CD4-positive, alpha-beta T cell treated with Interleukin-15 for 4 hours (primary cell): ENCODE results near the gene PVALB.
A peak's percentile ranks its signal among the peaks of the same experiment; 100 is the strongest.

Experiments
- DNase-seq: peaks from one replicate; pipeline ENCODE4 v3.0.0-alpha.2; 2020; ENCODE audit warnings: low spot score

Gene PVALB

DNA sequence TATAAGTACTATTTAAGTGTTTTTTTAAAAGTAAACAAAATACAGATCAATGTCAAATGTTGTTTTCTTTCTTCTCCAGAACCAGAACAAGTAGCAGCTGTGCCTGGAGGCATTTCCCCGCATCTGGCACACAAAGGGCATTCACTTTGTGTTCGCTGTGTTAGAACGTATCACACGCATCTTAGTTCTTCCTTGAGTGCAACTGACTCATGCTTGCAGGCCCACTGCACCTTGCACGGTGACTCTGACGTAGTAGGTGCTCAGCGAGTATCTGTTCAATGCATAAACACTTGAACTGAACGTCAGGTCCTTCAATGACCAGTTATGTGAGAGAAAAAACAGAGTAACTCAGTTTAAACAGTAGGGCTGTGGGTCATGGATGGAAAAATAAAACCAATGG lies 44.4 kb downstream of the PVALB start:
- DNase-seq: no peak

DNA sequence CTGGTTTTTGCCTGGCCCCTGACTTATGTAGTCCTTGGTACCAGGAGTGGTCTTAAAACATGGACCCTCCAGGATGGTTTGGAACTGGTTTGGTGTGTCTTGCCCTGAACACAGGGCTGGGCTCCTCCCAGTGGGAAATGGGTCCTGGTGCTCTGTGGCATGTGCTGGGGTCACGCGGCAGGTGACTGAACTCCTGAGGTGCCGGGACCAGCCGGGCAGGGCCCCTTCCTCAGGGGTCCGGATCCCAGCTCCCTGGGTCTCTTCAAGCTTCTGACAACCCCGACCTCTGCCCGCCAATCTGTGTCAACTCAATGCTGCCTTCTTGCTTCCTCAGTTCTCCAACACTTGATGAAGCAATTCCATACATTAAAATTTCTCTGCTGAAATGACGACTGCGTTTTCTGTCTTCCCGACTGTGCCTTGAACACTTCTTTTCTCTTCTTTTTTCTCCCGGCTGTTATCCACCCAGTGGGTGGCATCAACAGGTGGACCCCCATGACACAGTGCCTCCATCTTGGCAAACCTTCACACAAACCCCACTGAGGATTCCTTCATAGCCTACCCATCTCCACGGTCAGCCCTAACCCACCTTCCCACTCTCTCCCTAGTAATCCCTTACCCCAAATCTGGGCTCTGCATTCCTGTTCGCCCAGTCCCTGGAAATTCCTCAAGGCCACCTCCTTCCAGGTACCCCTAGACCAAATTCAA lies 45.3 kb downstream of the PVALB start:
- no peak for DNase-seq

DNA sequence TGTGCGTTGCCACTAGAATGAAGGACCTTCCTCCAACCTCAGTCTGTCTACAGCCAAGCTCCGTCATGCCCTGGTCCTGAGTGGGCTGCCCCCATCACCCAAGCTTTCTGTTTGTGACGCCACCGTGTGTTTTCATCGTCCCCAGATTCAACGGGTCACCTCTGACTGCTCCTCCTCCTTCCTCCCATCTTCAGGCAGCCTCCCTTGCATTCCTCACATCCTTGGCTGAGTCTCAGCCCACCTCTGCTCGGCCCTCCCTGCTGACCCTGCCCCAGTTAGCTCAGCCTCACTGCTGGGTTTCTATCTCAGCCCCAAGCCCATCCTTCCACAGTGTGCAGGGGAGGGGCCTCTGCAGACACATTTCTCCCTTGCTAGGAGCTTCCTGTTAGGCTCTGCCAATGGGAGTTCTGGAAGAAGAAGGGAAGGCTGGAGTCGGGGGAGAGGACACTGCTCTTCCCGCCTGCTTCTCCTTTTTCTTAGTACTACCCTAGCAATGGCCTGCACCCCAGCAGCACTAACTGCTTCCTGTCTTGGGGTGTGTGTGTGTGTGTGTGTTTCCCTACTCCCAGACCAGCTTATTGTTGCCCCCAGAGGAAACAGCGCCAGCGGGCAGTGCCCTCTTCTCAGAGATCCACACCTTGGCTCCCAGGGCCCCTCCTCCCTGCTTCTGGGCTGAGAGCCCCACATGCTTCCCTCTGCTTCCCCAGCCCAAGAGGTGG lies 46.2 kb downstream of the PVALB start:
- DNase-seq: no peak

DNA sequence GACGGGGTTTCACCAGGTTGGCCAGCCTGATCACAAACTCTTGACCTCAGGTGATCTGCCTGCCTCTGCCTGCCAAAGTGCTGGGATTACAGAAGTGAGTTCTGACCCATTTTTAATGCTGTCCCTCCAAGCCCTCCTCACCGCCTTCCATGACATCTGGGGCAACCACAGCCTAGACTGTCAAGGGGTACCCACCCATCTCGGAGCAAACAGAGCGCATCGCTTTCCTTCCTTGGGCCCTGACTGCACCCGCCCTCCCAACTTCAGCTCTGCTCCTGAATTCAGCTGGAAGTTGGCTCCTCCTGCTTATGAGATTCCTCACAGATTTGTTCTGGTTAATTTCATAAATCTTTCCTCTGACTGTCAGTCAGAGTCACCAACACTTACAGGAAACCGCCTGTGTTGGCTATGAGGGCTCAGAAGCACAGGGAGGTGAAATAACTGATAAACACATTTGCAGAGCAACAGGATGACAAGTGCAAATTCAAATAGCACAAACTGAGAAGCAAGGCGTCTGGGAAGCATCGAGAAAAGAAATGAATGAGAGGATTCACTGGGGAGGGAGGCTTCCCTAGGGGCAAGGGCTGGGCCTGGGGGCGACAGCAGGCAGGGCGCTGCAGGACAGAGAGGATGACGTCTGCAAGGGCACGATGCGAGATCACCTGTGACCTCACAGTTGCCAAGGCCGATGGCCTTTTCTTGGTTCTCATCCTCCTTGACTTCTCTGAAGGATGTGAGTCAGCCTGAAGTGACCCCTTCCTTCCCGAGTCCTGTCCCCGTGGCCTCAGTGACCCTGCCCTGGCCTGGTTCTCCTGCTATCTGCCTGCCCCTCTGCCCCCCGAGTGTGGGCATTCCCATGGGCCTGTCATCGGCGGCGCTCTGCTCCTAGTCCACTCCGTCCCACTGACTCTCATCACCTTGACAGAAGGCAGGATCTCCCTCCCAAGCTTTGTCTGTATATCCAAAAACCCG lies 47.0 kb downstream of the PVALB start:
- DNase-seq: no peak

DNA sequence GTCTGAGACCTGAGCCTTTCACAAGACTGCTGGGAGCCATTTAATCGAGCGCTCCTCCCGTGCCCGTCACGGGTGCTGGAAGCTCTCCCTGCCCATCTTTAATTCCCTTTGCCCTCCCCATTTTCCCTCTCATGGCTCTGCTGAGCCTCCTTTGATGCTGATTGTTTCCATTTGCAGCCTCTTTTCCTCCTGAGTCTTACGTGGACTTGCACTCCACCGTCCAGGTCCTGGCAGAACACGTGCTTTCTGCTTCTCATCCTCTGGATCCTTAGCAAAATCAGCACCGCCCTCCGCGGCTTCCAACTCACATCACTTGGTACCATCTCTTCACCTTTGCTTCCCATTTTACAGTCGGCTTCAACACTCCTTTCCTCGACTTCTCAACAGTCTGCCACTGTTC lies 48.2 kb downstream of the PVALB start:
- DNase-seq: no peak

DNA sequence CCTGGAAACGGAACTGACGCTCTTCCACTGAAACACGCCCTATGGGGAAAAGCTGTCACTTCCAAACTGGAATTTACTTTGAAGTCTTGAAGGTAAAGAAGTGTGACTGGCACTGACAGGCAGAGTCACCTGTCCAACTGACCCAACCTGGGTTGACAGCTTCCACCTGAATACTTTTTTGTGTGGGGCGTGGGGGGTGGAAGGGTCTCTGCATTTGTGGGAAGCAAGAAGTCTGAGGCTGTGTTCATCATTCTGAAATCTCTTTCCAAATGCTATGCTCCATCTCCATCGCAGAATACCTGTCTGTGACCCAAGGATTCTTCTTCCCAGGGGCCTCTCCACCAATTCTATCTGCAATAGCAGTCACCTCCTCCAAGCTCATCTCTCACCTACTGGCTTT lies 48.7 kb downstream of the PVALB start:
- DNase-seq: no peak

DNA sequence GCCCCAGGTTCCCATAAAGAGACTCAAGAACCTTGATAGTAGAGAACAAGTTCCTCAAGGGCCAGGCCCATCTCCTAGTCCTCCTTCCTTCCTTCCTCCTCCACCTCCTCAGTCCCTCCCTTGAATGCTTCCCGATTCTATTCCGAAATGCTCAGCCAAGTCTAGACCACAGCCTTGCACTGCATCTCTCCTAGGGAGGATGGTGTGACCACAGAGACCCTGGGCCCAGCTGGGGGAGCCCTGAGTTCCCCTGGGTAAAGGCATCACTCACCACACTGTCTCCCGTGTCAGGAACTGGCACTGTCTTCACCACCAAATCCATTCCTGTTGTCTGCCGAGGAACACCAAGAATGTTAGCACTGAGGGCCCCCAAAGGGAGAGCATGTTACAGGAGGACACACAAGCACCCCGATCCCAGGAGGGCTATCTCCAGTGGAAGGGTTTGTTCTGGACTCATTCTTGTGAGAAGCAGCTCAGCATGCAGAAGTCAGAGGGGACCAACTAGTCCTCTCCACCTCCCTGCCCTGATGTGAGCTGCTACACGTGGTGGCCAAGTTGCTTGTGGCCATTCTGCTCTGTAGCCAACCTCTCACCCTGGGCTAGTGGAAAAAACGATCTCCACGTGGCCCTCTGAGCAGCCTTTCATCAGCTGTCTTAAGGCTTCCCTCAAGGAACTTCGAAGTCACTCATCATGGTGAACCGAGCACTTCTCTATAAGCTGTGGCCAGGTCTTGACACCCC lies 49.6 kb downstream of the PVALB start:
- DNase-seq: no peak

DNA sequence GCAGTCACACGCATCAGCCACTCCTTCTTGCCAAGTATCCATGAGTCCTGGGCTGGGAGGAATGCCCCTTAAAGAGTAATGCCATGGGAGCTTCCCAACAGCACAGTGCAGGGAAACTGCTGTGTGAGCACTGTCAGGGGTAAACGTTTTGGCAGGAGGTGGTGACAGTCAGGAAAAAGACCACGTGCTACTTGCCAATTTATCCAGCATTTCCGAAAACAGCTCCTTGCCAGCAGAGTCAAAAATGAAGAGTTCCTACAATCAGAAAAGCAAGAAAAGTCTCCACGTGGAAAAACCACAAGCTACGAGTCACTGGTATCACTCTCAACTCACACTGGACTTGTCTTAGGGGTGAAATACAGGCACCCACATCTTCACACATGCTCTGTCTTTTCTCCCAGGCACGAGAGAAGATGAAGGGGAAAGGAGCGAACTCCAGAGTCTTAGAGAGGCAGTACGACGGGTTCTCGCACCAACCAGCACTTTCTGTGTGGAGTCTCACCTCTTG lies 50.8 kb downstream of the PVALB start:
- no peak for DNase-seq

DNA sequence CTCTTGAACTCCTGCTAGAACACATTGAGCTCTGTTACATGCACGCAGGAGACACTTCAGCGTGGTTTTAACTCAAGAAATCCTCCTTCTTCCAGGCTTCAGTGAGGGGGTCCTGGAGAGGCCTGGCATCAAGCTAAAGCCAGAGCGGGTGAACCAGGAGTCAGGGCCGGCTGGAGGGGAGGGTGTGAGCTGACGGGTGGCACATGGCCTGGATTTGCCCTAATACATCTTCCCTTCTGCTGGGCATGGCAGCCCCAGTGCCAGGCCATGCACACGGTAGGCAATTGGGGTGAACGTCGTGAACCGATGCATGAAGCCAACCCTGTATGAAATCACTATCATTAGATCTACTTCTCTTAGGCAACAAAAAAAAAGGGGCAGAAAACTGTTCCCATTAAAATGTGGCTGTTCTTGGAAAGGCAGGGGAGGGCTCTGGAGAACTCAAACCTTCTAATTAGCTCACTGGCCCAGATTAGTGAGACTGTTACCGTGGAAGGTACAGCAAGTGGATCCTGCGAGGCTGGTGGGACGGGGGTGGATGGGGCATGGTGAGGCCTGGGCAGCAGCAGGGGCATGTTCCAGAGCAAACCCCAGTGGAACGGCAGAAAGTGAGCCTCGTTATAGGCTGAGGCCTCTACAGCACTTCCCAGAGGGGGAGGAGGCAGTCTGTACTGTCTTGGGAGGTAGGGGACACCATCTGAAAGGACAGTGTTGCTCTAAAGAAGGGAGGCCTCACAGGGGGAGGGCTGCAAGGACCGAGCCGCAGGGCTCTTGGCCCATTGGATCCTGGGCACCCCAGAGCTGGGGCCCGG lies 51.5 kb downstream of the PVALB start:
- DNase-seq: no peak

DNA sequence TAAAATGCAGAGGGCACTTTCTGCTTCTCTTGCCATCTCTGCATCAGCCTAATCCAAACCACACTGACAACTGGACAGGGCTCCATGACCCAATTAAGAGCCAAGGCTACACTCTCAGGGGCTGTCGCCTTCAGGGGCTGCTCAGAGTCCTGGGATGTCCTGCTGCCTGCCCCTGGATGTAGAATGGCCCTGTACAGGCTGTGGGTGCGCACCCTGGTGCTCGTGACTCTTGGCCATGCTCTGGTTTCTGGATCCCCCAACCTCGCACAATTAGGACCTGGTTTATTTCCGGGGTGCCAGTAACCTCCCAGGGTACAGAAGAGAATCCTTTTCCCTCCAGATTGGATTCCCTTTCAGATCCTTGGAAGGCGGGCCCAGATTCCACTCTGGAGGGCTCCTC lies 52.2 kb downstream of the PVALB start:
- no peak for DNase-seq

DNA sequence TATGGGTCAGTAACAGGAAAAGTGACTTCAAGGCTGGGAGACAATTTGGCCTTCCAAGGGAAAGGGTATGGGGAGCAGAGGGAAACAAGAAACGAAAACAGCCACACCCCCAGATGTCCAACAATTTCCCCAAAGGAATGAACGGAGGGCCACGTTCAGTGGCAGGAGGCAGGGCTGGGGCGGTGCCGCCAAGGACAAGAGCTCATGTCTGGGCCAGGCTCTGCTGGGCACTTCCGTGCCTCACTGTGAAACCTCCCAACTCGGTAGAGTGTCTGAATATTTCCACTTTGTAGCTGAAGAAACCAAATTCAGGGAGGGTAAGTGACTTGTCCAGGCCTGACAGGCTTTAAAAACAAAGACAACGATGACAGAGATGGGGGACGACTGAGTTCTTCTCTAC lies 52.8 kb downstream of the PVALB start:
- DNase-seq: no peak

DNA sequence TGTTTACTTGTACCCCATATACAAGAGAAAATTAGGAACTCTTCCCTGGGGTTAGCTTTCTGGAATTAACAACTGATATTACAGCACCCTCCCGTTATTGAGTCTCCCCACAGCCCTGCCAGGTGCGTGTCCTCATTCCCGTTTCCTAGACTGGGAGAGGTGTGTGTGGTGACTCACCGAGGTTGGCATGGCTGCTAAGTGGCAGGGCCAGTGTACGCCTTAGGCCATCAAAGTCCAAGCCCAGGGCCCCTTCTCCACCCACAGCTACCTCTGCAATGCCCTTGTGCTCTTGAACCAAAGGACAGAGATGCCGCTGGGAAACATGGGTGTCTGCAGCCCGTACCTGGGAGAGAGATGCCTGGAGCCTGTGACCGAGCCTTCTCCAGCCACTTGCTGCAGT lies 53.3 kb downstream of the PVALB start:
- no peak for DNase-seq

DNA sequence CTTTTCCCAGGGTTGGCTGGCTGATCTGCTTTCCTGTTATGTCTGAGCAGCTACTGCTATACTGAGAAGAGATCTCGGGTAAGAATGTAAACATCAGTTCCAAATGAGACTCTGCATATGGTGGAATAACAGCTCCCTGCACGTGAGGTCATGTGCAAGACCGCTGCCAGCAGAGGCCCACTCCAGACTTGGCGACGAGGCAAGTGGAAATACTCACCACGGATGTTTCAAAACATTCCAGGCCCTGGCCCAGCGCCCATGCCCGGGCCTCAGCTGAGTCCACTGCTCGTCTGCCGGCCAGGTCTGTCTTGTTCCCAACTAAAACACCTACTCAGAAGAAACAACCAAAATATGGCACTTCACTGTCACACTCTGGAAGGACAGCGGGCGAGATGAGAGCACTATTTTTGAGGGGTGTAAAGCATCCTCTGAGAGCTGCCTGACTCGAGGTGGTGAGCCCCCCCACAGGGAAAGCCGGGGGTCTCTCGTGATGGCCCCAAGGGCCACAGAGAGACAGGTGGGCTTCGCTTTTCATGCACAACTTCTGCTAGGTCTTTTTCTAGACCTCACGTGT lies 54.1 kb downstream of the PVALB start:
- no peak for DNase-seq

DNA sequence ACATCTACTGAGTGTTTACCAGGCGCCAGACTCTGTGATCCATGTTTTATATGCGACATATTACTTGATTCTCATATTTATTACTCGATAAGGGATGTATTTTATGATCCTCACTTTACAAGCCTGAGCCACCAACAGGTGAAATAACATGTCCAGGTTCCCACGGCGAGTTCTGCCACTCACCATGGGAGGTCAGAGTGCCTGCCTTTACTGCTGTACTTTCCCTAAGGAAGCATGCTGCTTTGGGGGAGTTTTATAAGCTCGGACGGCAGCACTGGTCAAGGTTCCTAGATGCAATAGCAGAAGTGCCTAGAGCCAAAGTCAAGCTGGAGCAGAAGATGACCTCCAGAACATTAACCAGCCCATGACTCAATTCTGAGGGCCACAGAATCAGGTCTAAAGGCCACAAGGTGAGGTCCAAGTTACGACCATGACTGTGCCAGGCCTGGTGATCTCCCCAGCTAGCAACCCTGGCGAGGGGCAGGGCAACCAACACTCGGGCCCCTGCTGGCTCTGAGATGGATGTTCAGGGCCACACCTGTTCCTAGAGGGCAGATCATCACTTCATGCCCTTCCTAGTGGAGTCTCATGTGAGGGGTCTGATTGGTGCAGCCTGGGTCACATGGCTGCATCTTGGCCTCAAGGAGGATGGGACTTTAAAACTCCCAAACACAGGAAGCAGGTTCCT lies 55.1 kb downstream of the PVALB start:
- DNase-seq: no peak

DNA sequence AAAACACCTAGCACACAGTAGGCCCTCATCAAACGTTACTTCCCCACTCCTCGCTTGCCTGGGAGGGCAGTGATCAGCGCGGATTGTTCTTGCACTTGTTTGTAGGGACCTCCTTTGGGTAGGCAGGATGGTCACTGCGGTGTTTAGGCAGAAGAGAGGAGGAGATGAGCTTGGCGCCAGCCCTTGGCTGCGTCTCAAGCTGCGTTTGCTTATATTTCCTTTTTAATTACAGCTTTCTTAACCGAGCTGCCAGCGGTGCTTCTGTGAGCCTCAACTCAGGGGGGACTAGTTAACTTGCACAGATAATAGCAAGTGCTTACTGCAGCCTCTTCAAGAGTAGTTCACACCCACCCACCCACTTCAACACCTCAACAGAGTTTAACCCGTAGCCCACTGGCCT lies 56.0 kb downstream of the PVALB start:
- no peak for DNase-seq

DNA sequence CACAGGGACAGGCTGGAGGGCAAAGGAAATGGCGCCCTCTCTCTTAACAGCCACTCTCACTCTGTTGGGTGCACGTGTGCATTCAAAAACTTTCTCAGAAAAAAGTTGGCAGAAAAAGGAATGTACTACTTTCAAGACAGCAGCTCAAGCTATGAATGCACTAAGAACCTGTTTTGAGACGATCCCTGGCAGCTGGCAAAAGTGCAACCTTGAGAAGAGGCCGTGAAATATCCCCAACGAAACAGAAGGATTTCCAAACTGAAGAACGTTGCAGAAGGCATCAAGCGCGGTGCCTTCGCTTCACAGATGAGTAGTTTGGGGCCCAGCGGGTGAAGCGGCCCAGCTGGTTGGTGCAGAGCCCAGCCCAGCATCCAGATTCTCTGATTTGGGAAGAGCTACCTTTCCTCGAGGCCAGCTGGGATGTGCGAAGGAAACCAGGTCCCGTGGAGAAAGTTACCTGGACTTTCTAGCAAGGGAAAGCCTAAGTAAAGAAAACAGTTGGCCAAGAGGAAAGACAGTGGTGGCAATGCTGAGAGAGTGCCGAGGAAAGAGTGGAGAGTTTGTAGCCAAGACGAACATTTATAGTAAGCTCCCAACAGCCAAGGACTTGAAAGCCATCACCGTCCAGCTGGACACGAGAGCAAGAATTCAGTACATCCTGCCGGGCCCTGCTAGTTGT lies 57.2 kb downstream of the PVALB start:
- no peak for DNase-seq

DNA sequence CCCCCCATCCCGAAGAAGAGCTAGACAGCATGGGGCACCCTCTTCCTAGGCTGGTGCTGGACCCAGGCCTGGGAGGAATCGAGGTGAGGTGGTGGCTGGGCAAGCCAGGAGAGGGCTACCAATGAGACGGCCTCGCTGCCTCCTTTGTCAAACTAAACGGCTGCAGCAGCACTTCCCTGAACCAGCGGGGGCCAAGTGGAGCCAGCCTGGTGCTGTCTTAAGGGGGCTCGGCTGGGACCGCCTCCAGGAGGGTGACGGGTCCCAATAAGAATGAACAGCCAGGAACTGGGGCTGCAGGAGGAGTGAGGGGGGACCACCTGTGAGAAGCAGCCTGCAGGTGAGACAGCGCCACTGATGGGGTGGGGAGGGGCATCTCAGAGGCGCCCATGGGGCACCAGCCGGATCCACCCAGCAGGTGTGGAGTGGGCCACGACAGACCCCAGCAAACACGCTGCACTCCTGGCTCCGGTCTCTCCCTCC lies 58.0 kb downstream of the PVALB start:
- DNase-seq: no peak

DNA sequence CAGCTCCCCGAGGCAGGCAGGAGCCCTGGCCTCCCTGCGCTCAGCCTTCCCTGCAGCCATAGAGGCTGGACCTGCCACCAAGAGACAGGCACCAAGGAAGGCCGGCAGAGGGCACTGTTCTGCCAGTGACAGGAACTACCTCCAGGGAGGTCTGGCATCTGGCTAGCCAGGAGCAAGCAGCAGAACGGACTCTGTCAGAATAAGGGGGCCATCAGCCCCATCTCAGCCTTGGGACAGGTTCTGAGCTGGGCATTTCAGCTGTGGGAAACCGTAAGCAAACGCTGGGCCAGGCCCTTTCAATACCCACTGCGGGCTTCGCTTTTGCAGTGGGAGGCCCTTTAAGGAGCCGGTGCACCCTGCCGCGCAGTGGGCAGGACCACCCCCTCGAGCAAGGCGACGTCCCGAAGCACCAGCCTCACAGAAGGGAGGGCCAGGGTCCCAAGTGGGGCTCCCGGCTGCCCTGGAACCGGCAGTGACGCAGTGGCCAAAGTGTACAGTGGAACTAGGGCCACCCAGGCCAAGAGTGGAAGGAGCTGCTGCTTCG lies 59.1 kb downstream of the PVALB start:
- DNase-seq: peak; percentile 70
